Measurements from ENCODE around the gene TBC1D4. TPM values are rescaled to one million over a fixed set of nuclear protein-coding genes. Genes with fewer than 3 reads are reported as not detected.

TBC1D4 gene
- total RNA-seq, 2 donors from 2014 or later = 16.7 to 27.9 TPM

DNA sequence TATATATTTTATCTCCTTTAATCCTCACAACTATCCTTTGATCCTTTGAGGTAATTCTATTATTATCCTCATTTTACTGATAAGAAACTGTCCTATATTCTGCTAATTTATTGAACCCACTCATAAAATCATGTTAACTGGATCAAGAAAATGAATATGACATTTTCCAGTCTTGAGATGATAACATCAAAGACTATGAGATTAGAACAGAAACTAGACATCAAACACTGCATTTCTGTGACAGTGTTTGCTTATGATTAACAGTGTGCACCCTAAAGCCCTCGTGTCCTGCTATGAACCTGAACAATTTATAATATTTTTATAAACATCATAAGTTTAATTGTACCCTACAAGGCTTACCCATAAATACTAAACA, 96.3 kb downstream of the TBC1D4 start:
- Histone ChIP-seq H3K36me3 (no peaks in the 10 kb centered on the region), H3K4me1 (no peaks in the 10 kb centered on the region), H3K27me3 (no peaks in the 10 kb centered on the region), H3K9me3 (no peaks in the 10 kb centered on the region), H3K4me3 (no peak overlapping the region), H3K27ac (no peak overlapping the region), H3K9ac (ENCODE audit: low read depth in 2 of 2, low read length in 2 of 2) (no peak overlapping the region)
- intact Hi-C loops (cut with DNase I) = no loop called here
- TF ChIP-seq, protein P1, sequence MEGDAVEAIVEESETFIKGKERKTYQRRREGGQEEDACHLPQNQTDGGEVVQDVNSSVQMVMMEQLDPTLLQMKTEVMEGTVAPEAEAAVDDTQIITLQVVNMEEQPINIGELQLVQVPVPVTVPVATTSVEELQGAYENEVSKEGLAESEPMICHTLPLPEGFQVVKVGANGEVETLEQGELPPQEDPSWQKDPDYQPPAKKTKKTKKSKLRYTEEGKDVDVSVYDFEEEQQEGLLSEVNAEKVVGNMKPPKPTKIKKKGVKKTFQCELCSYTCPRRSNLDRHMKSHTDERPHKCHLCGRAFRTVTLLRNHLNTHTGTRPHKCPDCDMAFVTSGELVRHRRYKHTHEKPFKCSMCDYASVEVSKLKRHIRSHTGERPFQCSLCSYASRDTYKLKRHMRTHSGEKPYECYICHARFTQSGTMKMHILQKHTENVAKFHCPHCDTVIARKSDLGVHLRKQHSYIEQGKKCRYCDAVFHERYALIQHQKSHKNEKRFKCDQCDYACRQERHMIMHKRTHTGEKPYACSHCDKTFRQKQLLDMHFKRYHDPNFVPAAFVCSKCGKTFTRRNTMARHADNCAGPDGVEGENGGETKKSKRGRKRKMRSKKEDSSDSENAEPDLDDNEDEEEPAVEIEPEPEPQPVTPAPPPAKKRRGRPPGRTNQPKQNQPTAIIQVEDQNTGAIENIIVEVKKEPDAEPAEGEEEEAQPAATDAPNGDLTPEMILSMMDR (IDR thresholded peaks at IDR 0.05) = no peak
- DNase-seq = no peak

GRCh38 chr13:75384879-75385707, 96.9 kb downstream of the TBC1D4 start:
- no peaks in the 10 kb centered on the region for H3K4me1 ChIP-seq
- no peak for DNase-seq
- H3K27me3 ChIP-seq = no peaks in the 10 kb centered on the region
- H3K27ac ChIP-seq = no peak overlapping the region
- no peaks in the 10 kb centered on the region for H3K36me3 ChIP-seq
- no peak overlapping the region for H3K9ac ChIP-seq (ENCODE audit: low read depth in 2 of 2, low read length in 2 of 2)
- no peaks in the 10 kb centered on the region for H3K9me3 ChIP-seq
- TF ChIP-seq, protein P1 (IDR thresholded peaks at IDR 0.05) = no peak
- H3K4me3 ChIP-seq = no peak overlapping the region
- intact Hi-C loops (cut with DNase I) = no loop called here

- H3K36me3 ChIP-seq = no peaks in the 10 kb centered on the region
- H3K4me3 ChIP-seq = no peak overlapping the region
- no peak for DNase-seq
- H3K27me3 ChIP-seq = no peaks in the 10 kb centered on the region
- no peak overlapping the region for H3K9ac ChIP-seq (ENCODE audit: low read depth in 2 of 2, low read length in 2 of 2)
- no peak overlapping the region for H3K27ac ChIP-seq
- H3K4me1 ChIP-seq = no peaks in the 10 kb centered on the region
- TF ChIP-seq, protein P1 (IDR thresholded peaks at IDR 0.05) = no peak
- intact Hi-C loops (cut with DNase I) = no loop called here
- H3K9me3 ChIP-seq = no peaks in the 10 kb centered on the region
Observed at GRCh38 chr13:75383064-75383715, 98.8 kb downstream of the TBC1D4 start.

DNA sequence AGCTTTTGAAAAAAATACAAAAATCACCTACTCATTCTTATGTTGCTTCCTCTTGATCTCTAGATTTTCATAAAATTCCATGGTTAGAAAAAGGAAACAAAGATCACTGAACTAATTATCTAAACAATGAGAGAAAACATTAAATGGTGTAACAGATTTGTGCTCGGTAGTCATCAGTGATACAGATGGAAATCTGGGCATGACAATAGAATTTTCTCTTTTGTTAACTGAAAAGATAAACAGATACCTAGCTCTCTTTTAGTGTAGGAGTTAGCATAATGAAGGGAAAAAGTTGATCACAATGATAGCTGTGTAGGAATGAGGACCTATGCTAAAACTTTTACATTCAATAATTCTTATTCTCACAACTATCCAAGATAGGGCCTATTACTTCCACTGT, 103.7 kb downstream of the TBC1D4 start:
- Histone ChIP-seq H3K36me3 (no peaks in the 10 kb centered on the region), H3K4me3 (no peak overlapping the region), H3K9ac (ENCODE audit: low read depth in 2 of 2, low read length in 2 of 2) (no peak overlapping the region), H3K27ac (no peak overlapping the region), H3K9me3 (no peaks in the 10 kb centered on the region), H3K27me3 (no peaks in the 10 kb centered on the region), H3K4me1 (no peaks in the 10 kb centered on the region)
- intact Hi-C loops (cut with DNase I) = no loop called here
- TF ChIP-seq, protein P1 (IDR thresholded peaks at IDR 0.05) = no peak
- DNase-seq = no peak

DNA sequence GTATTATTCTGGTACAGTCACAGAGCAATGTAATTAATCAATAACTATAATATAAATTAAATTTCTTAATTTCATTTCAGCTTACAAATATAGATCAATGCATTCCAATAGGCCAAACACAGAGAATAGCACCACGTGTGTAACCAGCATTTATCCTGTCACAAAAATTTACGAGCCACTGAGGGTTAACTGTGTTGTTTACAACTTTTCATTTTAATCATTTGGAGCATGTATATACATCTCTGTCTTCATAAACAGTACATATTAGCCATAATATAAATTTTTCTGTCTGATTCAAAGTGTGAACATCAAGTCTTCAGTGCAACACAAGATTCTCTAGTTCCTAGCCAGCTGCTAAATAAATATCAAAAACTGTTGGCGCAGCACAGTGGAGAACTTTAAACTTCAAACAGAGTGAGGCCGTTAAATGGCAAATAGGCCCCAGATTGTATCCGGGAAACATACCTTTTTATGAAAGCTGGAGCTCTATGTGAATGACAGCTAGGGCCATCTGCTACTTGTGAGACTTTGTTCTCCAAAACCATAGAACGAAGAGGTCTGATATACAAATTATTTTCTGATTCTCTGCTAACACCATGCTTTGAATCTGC, 105.1 kb downstream of the TBC1D4 start:
- TF ChIP-seq, protein P1 (IDR thresholded peaks at IDR 0.05) = no peak
- Histone ChIP-seq H3K4me3 (no peak overlapping the region), H3K9me3 (no peaks in the 10 kb centered on the region), H3K4me1 (no peaks in the 10 kb centered on the region), H3K27ac (no peak overlapping the region), H3K9ac (ENCODE audit: low read depth in 2 of 2, low read length in 2 of 2) (no peak overlapping the region), H3K36me3 (no peaks in the 10 kb centered on the region), H3K27me3 (no peaks in the 10 kb centered on the region)
- intact Hi-C loops (cut with DNase I) = no loop called here
- DNase-seq = no peak

Data from colonic mucosa (tissue), 4 donors.